SK-N-SH (cell line): ENCODE data around the gene MS4A15. TPM values are rescaled to one million over a fixed set of nuclear protein-coding genes. Genes with fewer than 3 reads are reported as not detected.

Experiments used
- CTCF ChIA-PET: fragments of 300-600, 350-600 bp; formaldehyde crosslinking; extraction: SDS; loops from one replicate; lab custom pipeline; 2021; lab: Yijun Ruan, JAX
- POLR2A ChIA-PET: fragments of 350-600 bp; sonication (Branson Sonifier 250); formaldehyde crosslinking; extraction: SDS; loops from one replicate; lab custom pipeline; 2020; ENCODE audit warnings: antibody characterized with exemption, inconsistent platforms; lab: Yijun Ruan, JAX
- DNase-seq: peaks from one replicate; pipeline ENCODE4 v3.0.0; 2012
- H2AFZ ChIP-seq: fragments of 200-600 bp; sonication (generic); 2 replicates; pipeline ENCODE4 v1.8.1; 2016; ENCODE audit warnings: antibody characterized with exemption, mild to moderate bottlenecking, low read depth
- H3F3A ChIP-seq: fragments of 200-600 bp; sonication (generic); replicated peaks from 2 replicates; pipeline ENCODE3; 2016; ENCODE audit warnings: antibody characterized with exemption, mild to moderate bottlenecking; ENCODE audit not compliant: insufficient read depth
- H3K27ac ChIP-seq, 2 experiments: fragments of 200-500 bp in 1 of 2; fragments of 200-600 bp in 1 of 2; sonication (Bioruptor generic) in 1 of 2; sonication (generic), shearing (Covaris generic) in 1 of 2; 2 replicates each; pipeline versions ENCODE4 v1.5.1 to v1.6.1; 2014 to 2016; ENCODE audit warnings: low read depth in 2 of 2, inconsistent platforms in 1 of 2, low read length in 1 of 2, mild to moderate bottlenecking in 1 of 2, mixed read lengths in 1 of 2
- H3K27me3 ChIP-seq: fragments of 200-600 bp; sonication (generic), shearing (Covaris generic); 2 replicates; pipeline ENCODE4 v1.6.1; 2016; ENCODE audit warnings: mixed run types; ENCODE audit not compliant: insufficient read depth
- H3K36me3 ChIP-seq, 2 experiments: fragments of 200-500 bp in 1 of 2; fragments of 200-600 bp in 1 of 2; sonication (Bioruptor generic) in 1 of 2; sonication (generic) in 1 of 2; replicated peaks in 1 of 2; 2 replicates each; pipeline versions ENCODE3 to v1.5.1; 2014 to 2016; ENCODE audit warnings: low read length in 1 of 2, mild to moderate bottlenecking in 1 of 2; ENCODE audit not compliant: insufficient read depth in 2 of 2, control insufficient read depth in 1 of 2
- H3K4me1 ChIP-seq, 2 experiments: fragments of 200-500 bp in 1 of 2; fragments of 200-600 bp in 1 of 2; sonication (Bioruptor generic) in 1 of 2; sonication (generic), shearing (Covaris generic) in 1 of 2; 2 replicates each; pipeline versions ENCODE4 v1.5.1 to v1.6.1; 2014 to 2016; ENCODE audit warnings: low read depth in 1 of 2, low read length in 1 of 2, mixed run types in 1 of 2; ENCODE audit not compliant: insufficient read depth in 2 of 2, control insufficient read depth in 1 of 2
- H3K4me2 ChIP-seq: fragments of 200-600 bp; sonication (generic), shearing (Covaris generic); 2 replicates; pipeline ENCODE4 v1.6.1; 2017; ENCODE audit warnings: mixed run types
- H3K4me3 ChIP-seq, 2 experiments: fragments of 200-500 bp in 1 of 2; fragments of 200-600 bp in 1 of 2; sonication (Bioruptor generic) in 1 of 2; sonication (generic), shearing (Covaris generic) in 1 of 2; 2 replicates each; pipeline versions ENCODE4 v1.5.1 to v1.8.1; 2014 to 2016; ENCODE audit warnings: low read depth in 2 of 2, inconsistent platforms in 1 of 2, low read length in 1 of 2, mild to moderate bottlenecking in 1 of 2, mixed read lengths in 1 of 2, moderate library complexity in 1 of 2
- H3K79me2 ChIP-seq: fragments of 200-600 bp; sonication (generic); 2 replicates; pipeline ENCODE4 v1.8.1; 2017; ENCODE audit warnings: mild to moderate bottlenecking; ENCODE audit not compliant: insufficient read depth
- H3K9ac ChIP-seq: fragments of 200-600 bp; sonication (generic); 2 replicates; pipeline ENCODE4 v1.6.1; 2017; ENCODE audit warnings: mixed run types
- H3K9me2 ChIP-seq: fragments of 200-600 bp; sonication (generic); 2 replicates; pipeline ENCODE4 v1.6.1; 2017; ENCODE audit warnings: mixed run types
- H3K9me3 ChIP-seq: fragments of 200-600 bp; sonication (generic); 2 replicates; pipeline ENCODE4 v1.6.1; 2017; ENCODE audit warnings: mixed run types, mild to moderate bottlenecking, moderate library complexity
- H4K20me1 ChIP-seq: fragments of 200-600 bp; sonication (generic); 2 replicates; pipeline ENCODE4 v1.6.1; 2017; ENCODE audit warnings: mild to moderate bottlenecking, mixed run types; ENCODE audit not compliant: insufficient read depth
- EP300 ChIP-seq, 2 experiments: IDR thresholded peaks; 2 replicates each; pipeline versions ENCODE4 v1.4.0 to v1.6.1; 2012; ENCODE audit warnings: borderline replicate concordance in 1 of 2, low read depth in 1 of 2, low read length in 1 of 2
- EZH2phosphoT487 ChIP-seq: fragments of 200-600 bp; sonication (generic); IDR thresholded peaks from 2 replicates; pipeline ENCODE4 v1.6.1; 2017; ENCODE audit warnings: low read depth, mixed run types, mild to moderate bottlenecking, antibody characterized with exemption, moderate library complexity, borderline replicate concordance
- FOSL2 ChIP-seq: IDR thresholded peaks from 2 replicates; pipeline ENCODE4 v1.4.0; 2012; ENCODE audit warnings: low read depth, mild to moderate bottlenecking, moderate library complexity, borderline replicate concordance
- FOXJ3 ChIP-seq: sonication (generic); formaldehyde crosslinking; IDR thresholded peaks from 2 replicates; pipeline ENCODE4 v1.5.1; 2020; ENCODE audit warnings: mild to moderate bottlenecking, missing genetic modification reagents
- FOXM1 ChIP-seq: IDR thresholded peaks from 2 replicates; pipeline ENCODE4 v1.4.0; 2012; ENCODE audit warnings: low read depth, mild to moderate bottlenecking
- GATA2 ChIP-seq: sonication (generic); formaldehyde crosslinking; IDR thresholded peaks from 2 replicates; pipeline ENCODE4 v1.5.0; 2020; ENCODE audit warnings: mild to moderate bottlenecking, missing genetic modification reagents
- MEF2A ChIP-seq: IDR thresholded peaks from 2 replicates; pipeline ENCODE4 v1.4.0; 2012; ENCODE audit warnings: low read depth, borderline replicate concordance
- MXI1 ChIP-seq: IDR thresholded peaks from 2 replicates; pipeline ENCODE4 v1.6.1; 2012; ENCODE audit warnings: mild to moderate bottlenecking, low read depth, low read length, improper control_type of control experiment
- NRF1 ChIP-seq: IDR thresholded peaks from 2 replicates; pipeline ENCODE4 v1.6.1; 2012; ENCODE audit warnings: low read depth, mild to moderate bottlenecking, low read length
- RAD21 ChIP-seq: IDR thresholded peaks from 2 replicates; pipeline ENCODE4 v1.6.1; 2012; ENCODE audit warnings: mild to moderate bottlenecking, low read length
- RFX5 ChIP-seq: IDR thresholded peaks from 2 replicates; pipeline ENCODE4 v1.6.1; 2012; ENCODE audit warnings: mild to moderate bottlenecking, improper control_type of control experiment, low read length
- RXRA ChIP-seq: IDR thresholded peaks from 2 replicates; pipeline ENCODE4 v1.4.0; 2012; ENCODE audit warnings: low read depth, mild to moderate bottlenecking, borderline replicate concordance
- SIN3A ChIP-seq: IDR thresholded peaks from 2 replicates; pipeline ENCODE4 v1.6.1; 2012; ENCODE audit warnings: low read depth, mild to moderate bottlenecking, low read length, moderate library complexity, borderline replicate concordance
- SMC3 ChIP-seq: IDR thresholded peaks from 2 replicates; pipeline ENCODE4 v1.6.1; 2012; ENCODE audit warnings: low read depth, low read length, improper control_type of control experiment
- TAF1 ChIP-seq: IDR thresholded peaks from 2 replicates; pipeline ENCODE4 v1.6.1; 2012; ENCODE audit warnings: low read depth, mild to moderate bottlenecking, low read length, moderate library complexity, borderline replicate concordance
- TCF12 ChIP-seq: IDR thresholded peaks from 2 replicates; pipeline ENCODE4 v1.4.0; 2012
- USF1 ChIP-seq: IDR thresholded peaks from 2 replicates; pipeline ENCODE4 v1.4.0; 2012; ENCODE audit warnings: low read depth, borderline replicate concordance
- WGBS: methylation state at CpG from one replicate; pipeline ENCODE4 v1.1.6; 2017; ENCODE audit warnings: low lambda C conversion rate; 5-methylcytosine and 5-hydroxymethylcytosine counted together
- polyA plus RNA-seq, 3 experiments: library from polyadenylated mRNA; depleted of rRNA; stranded (reverse); fragments of >200 nt; gene quantifications; 2 replicates each; pipeline ENCODE4 v1.2.3, GENCODE V29; 2012
- TF ChIP-seq, protein P1 (sequence below): IDR thresholded peaks from 2 replicates; pipeline ENCODE4 v1.4.0; 2012; ENCODE audit warnings: low read depth
- TF ChIP-seq, protein P2 (sequence below): fragments of 150-350 bp; IDR thresholded peaks from 2 replicates; pipeline ENCODE4 v1.6.1; 2017; ENCODE audit warnings: antibody characterized with exemption, low read length, low read depth, borderline replicate concordance
- TF ChIP-seq, protein P3 (sequence below): IDR thresholded peaks from 2 replicates; pipeline ENCODE4; 2012

MS4A15 gene
- polyA plus RNA-seq, 1 of the 3 experiments (the other 2 are of a cell fraction) = not detected

GRCh38 chr11:60791153-60791933, 34.7 kb downstream of the MS4A15 start:
- Histone ChIP-seq H3K9ac (no peak overlapping the region), H3F3A (no peaks in the 10 kb centered on the region), H2AFZ (no peak overlapping the region), H3K27ac (no peak overlapping the region), H3K79me2 (no peaks in the 10 kb centered on the region), H3K9me3 (no peaks in the 10 kb centered on the region), H3K4me3 (no peak overlapping the region), H3K27me3 (peaks cover 9% of the 10 kb centered on the region; the same call in 1 of the 2 replicates), H4K20me1 (no peaks in the 10 kb centered on the region), H3K9me2 (no peaks in the 10 kb centered on the region), H3K4me1 (no peaks in the 10 kb centered on the region), H3K36me3 (no peaks in the 10 kb centered on the region), H3K4me2 (no peak overlapping the region)
- CTCF ChIA-PET = interaction anchor here (1.0 to 1.5 kb wide), 4 partner anchors 9 to 396 kb away, joined by 3 to 5 read pairs (median 4); no protein-coding TSS in a partner anchor
- WGBS = 5% methylated on average over 4 of the region's 4 CpGs
- DNase-seq = no peak
- TF ChIP-seq RFX5 (no peak), SIN3A (no peak), USF1 (no peak), EZH2phosphoT487 (no peak), GATA2 (CRISPR knock-in tag) (no peak), NRF1 (no peak), EP300 (IDR thresholded peaks at IDR 0.05; ENCODE audit: borderline replicate concordance in 1 of 2, low read depth in 1 of 2, low read length in 1 of 2) (no peak), MEF2A (no peak), RAD21 (no peak), TCF12 (no peak), FOSL2 (no peak), SMC3 (no peak), FOXJ3 (CRISPR knock-in tag) (no peak), FOXM1 (no peak), MXI1 (no peak), RXRA (no peak), TAF1 (no peak)
- TF ChIP-seq, protein P1, sequence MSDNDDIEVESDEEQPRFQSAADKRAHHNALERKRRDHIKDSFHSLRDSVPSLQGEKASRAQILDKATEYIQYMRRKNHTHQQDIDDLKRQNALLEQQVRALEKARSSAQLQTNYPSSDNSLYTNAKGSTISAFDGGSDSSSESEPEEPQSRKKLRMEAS = no peak
- TF ChIP-seq, protein P2, sequence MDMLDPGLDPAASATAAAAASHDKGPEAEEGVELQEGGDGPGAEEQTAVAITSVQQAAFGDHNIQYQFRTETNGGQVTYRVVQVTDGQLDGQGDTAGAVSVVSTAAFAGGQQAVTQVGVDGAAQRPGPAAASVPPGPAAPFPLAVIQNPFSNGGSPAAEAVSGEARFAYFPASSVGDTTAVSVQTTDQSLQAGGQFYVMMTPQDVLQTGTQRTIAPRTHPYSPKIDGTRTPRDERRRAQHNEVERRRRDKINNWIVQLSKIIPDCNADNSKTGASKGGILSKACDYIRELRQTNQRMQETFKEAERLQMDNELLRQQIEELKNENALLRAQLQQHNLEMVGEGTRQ = no peak
- TF ChIP-seq, protein P3, sequence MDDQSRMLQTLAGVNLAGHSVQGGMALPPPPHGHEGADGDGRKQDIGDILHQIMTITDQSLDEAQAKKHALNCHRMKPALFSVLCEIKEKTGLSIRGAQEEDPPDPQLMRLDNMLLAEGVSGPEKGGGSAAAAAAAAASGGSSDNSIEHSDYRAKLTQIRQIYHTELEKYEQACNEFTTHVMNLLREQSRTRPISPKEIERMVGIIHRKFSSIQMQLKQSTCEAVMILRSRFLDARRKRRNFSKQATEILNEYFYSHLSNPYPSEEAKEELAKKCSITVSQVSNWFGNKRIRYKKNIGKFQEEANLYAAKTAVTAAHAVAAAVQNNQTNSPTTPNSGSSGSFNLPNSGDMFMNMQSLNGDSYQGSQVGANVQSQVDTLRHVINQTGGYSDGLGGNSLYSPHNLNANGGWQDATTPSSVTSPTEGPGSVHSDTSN = no peak
- POLR2A ChIA-PET = no interaction called here
